NCI-H460 (cell line): ENCODE measurements around the gene TAS1R2. TPM values are rescaled to one million over a fixed set of nuclear protein-coding genes. Genes with fewer than 3 reads are reported as not detected.

Experiments
- DNase-seq: peaks from one replicate; pipeline ENCODE4 v3.0.0-alpha.2; 2016; ENCODE audit warnings: low read depth; ENCODE audit errors: extremely low read depth
- small RNA-seq, 2 experiments: library from RNA; depleted of rRNA; stranded (forward); fragments of <200 nt; gene quantifications; one replicate each; pipeline ENCODE3, GENCODE V24; 2014
- total RNA-seq: library from RNA; depleted of rRNA; stranded (reverse); fragments of >200 nt; shearing (Covaris generic); gene quantifications from 2 replicates; pipeline ENCODE4 v1.2.3, GENCODE V29; 2014; rRNA removed

Gene TAS1R2
- total RNA-seq, 1 experiment from 2014 or later = not detected

GRCh38 chr1:18805150-18805879 is 54.1 kb downstream of the TAS1R2 start:
- no peak for DNase-seq

GRCh38 chr1:18803851-18804250 is 55.6 kb downstream of the TAS1R2 start:
- DNase-seq = no peak

- no peak for DNase-seq
These were observed 56.2 kb downstream of the TAS1R2 start for GRCh38 chr1:18803151-18803791.

GRCh38 chr1:18802231-18802630 is 57.2 kb downstream of the TAS1R2 start:
- no peak for DNase-seq

- DNase-seq = no peak
These were observed 59.2 kb downstream of the TAS1R2 start for GRCh38 chr1:18800258-18800657.

- DNase-seq = no peak
These were observed 60.0 kb downstream of the TAS1R2 start for GRCh38 chr1:18799454-18799853.

GRCh38 chr1:18798946-18799345 is 60.5 kb downstream of the TAS1R2 start:
- no peak for DNase-seq

GRCh38 chr1:18798533-18798932 is 60.9 kb downstream of the TAS1R2 start:
- DNase-seq = no peak

- no peak for DNase-seq
These were observed 62.5 kb downstream of the TAS1R2 start for GRCh38 chr1:18796950-18797349.

GRCh38 chr1:18795002-18795689 is 64.3 kb downstream of the TAS1R2 start:
- DNase-seq = no peak

- DNase-seq = no peak
These were observed 64.9 kb downstream of the TAS1R2 start for GRCh38 chr1:18794561-18794960.

- no peak for DNase-seq
These were observed 65.4 kb downstream of the TAS1R2 start for GRCh38 chr1:18794051-18794450.

- no peak for DNase-seq
These were observed 66.3 kb downstream of the TAS1R2 start for GRCh38 chr1:18793164-18793563.

- DNase-seq = no peak
These were observed 66.7 kb downstream of the TAS1R2 start for GRCh38 chr1:18792747-18793146.

Small RNAs within 50 kb of the gene (small RNA-seq; reads per million reads assigned to genes)
- gene MIR1290 (0 reads per million in 2 experiments), gene MIR4695 (0 reads per million in 2 experiments)

Other genes starting within 250 kb of the TAS1R2 start
- gene PAX7, start 228.8 kb downstream of the TAS1R2 start, total RNA-seq = 0.98 and 1.4 TPM in 2 replicates
- 3.0 and 3.8 TPM in 2 replicates for gene ALDH4A1, start 42.9 kb upstream of the TAS1R2 start, total RNA-seq
- gene IFFO2, start 97.0 kb upstream of the TAS1R2 start, total RNA-seq = 14.1 and 15.5 TPM in 2 replicates